A549 (cell line): ENCODE data around the gene RNF213. TPM values are rescaled to one million over a fixed set of nuclear protein-coding genes. Genes with fewer than 3 reads are reported as not detected.

Source experiments
- ATAC-seq, 2 experiments: fragments of 200-7000 bp in 1 of 2; fragments of >200 bp in 1 of 2; cut with Nextera tagmentation in 1 of 2; cut with Tn5 transposase in 1 of 2; 3 replicates each; pipeline versions ENCODE4 v1.8.0 to v1.9.1; 2018 to 2020; ENCODE audit warnings: mild to moderate bottlenecking in 1 of 2, moderate library complexity in 1 of 2
- CTCF ChIA-PET: fragments of 300-600 bp; sonication (Branson Sonifier 250); formaldehyde crosslinking; extraction: SDS; loops from one replicate; lab custom pipeline; 2021; ENCODE audit warnings: antibody characterized with exemption, inconsistent platforms; lab: Yijun Ruan, JAX
- POLR2A ChIA-PET: fragments of 350-600 bp; formaldehyde crosslinking; extraction: SDS; loops from one replicate; lab custom pipeline; 2021; ENCODE audit warnings: antibody characterized with exemption, inconsistent platforms; lab: Yijun Ruan, JAX
- DNase-seq, 2 experiments: peaks; one replicate each; pipeline versions ENCODE4 v3.0.0 to v3.0.0-alpha.2; 2011 to 2016; ENCODE audit warnings: low read depth in 1 of 2, low spot score in 1 of 2
- FAIRE-seq: peaks from 2 replicates; lab custom pipeline; 2011; peaks lifted over from hg19 to GRCh38; lab: Jason Lieb, UNC
- H3K27ac ChIP-seq, 2 experiments: fragments of >200 bp; sonication (Bioruptor Twin); formaldehyde crosslinking; 3 replicates each; pipeline ENCODE4 v1.5.1; 2016 to 2017
- H3K4me1 ChIP-seq: fragments of >200 bp; sonication (Bioruptor Twin); formaldehyde crosslinking; 3 replicates; pipeline ENCODE4 v1.6.1; 2016
- H3K4me2 ChIP-seq: fragments of >200 bp; sonication (Bioruptor Twin); formaldehyde crosslinking; 3 replicates; pipeline ENCODE4 v1.6.1; 2016
- H3K4me3 ChIP-seq: fragments of >200 bp; sonication (Bioruptor Twin); formaldehyde crosslinking; 3 replicates; pipeline ENCODE4 v1.5.1; 2016
- H3K9me3 ChIP-seq: fragments of >200 bp; sonication (Bioruptor Twin); formaldehyde crosslinking; 3 replicates; pipeline ENCODE4 v1.6.1; 2016
- ATOH8 ChIP-seq: fragments of 250-450 bp; sonication (Bioruptor Pico); IDR thresholded peaks from 2 replicates; pipeline ENCODE4 v1.5.0; 2020; ENCODE audit warnings: low read depth, mild to moderate bottlenecking, moderate library complexity
- BHLHE40 ChIP-seq: IDR thresholded peaks from 2 replicates; pipeline ENCODE4 v1.6.1; 2012; ENCODE audit warnings: low read depth, low read length, inconsistent platforms
- CEBPB ChIP-seq, 2 experiments: fragments of >200 bp in 1 of 2; sonication (Bioruptor Twin) in 1 of 2; formaldehyde crosslinking in 1 of 2; IDR thresholded peaks; 2 replicates each; pipeline ENCODE4 v1.6.1; 2012 to 2016
- CHD2 ChIP-seq: fragments of 150-350 bp; IDR thresholded peaks from 2 replicates; pipeline ENCODE4 v1.6.1; 2014; ENCODE audit warnings: low read length; ENCODE audit not compliant: partially characterized antibody
- CHD4 ChIP-seq: fragments of 200-600 bp; sonication (generic); IDR thresholded peaks from 2 replicates; pipeline ENCODE4 v1.6.1; 2016; ENCODE audit warnings: antibody characterized with exemption, mild to moderate bottlenecking, borderline replicate concordance
- E2F6 ChIP-seq: IDR thresholded peaks from 2 replicates; pipeline ENCODE4 v1.6.1; 2012; ENCODE audit warnings: low read depth, borderline replicate concordance
- EHMT2 ChIP-seq: fragments of 200-600 bp; sonication (generic); IDR thresholded peaks from 2 replicates; pipeline ENCODE4 v1.6.1; 2016; ENCODE audit warnings: antibody characterized with exemption, low read depth, mild to moderate bottlenecking, moderate library complexity
- ELK1 ChIP-seq: fragments of 150-350 bp; IDR thresholded peaks from 2 replicates; pipeline ENCODE4 v1.6.1; 2014; ENCODE audit warnings: low read depth, mild to moderate bottlenecking, low read length
- FOSB ChIP-seq: fragments of 250-450 bp; sonication (Bioruptor Pico); IDR thresholded peaks from 2 replicates; pipeline ENCODE4 v1.5.0; 2020; ENCODE audit warnings: mild to moderate bottlenecking, moderate library complexity
- GATA3 ChIP-seq: IDR thresholded peaks from 2 replicates; pipeline ENCODE4 v1.6.1; 2012; ENCODE audit warnings: borderline replicate concordance
- HDAC2 ChIP-seq: fragments of 200-600 bp; sonication (generic); IDR thresholded peaks from 2 replicates; pipeline ENCODE4 v1.6.1; 2016
- HEYL ChIP-seq: fragments of 250-450 bp; sonication (Bioruptor Pico); IDR thresholded peaks from 2 replicates; pipeline ENCODE4 v1.8.0; 2021; ENCODE audit warnings: mild to moderate bottlenecking, moderate library complexity
- HMGXB4 ChIP-seq: fragments of 250-450 bp; sonication (Bioruptor Pico); IDR thresholded peaks from 2 replicates; pipeline ENCODE4 v1.5.0; 2021; ENCODE audit warnings: mild to moderate bottlenecking, moderate library complexity, borderline replicate concordance
- JUN ChIP-seq, 2 experiments: fragments of >200 bp; sonication (Bioruptor Twin); formaldehyde crosslinking; IDR thresholded peaks; 2 replicates in 1 of 2; 3 replicates in 1 of 2; pipeline ENCODE4 v1.6.1; 2016 to 2017
- JUNB ChIP-seq: fragments of >200 bp; sonication (Bioruptor Twin); formaldehyde crosslinking; IDR thresholded peaks from 2 replicates; pipeline ENCODE4 v1.6.1; 2016
- KDM1A ChIP-seq: fragments of 200-600 bp; sonication (generic); IDR thresholded peaks from 2 replicates; pipeline ENCODE4 v1.6.1; 2016; ENCODE audit warnings: low read depth, mild to moderate bottlenecking
- MAX ChIP-seq: IDR thresholded peaks from 2 replicates; pipeline ENCODE4 v1.6.1; 2012
- MAZ ChIP-seq: fragments of 150-350 bp; IDR thresholded peaks from 2 replicates; pipeline ENCODE4 v1.6.1; 2014; ENCODE audit warnings: antibody characterized with exemption, low read depth, low read length, borderline replicate concordance
- MYC ChIP-seq: IDR thresholded peaks from 2 replicates; pipeline ENCODE4 v1.6.1; 2012; ENCODE audit warnings: mild to moderate bottlenecking, inconsistent platforms, low read length, improper control_type of control experiment, borderline replicate concordance
- NFE2L2 ChIP-seq: fragments of 150-350 bp; conservative IDR thresholded peaks from 2 replicates; pipeline ENCODE4 v1.6.1; 2014; ENCODE audit warnings: low read length
- RAD21 ChIP-seq, 2 experiments: fragments of >200 bp in 1 of 2; sonication (Bioruptor Twin) in 1 of 2; formaldehyde crosslinking in 1 of 2; IDR thresholded peaks in 1 of 2; conservative IDR thresholded peaks in 1 of 2; 2 replicates in 1 of 2; 3 replicates in 1 of 2; pipeline ENCODE4 v1.6.1; 2012 to 2018; ENCODE audit warnings: inconsistent platforms in 1 of 2
- RNF2 ChIP-seq: fragments of 200-600 bp; sonication (generic); IDR thresholded peaks from 2 replicates; pipeline ENCODE4 v1.6.1; 2016; ENCODE audit warnings: low read depth, mild to moderate bottlenecking, antibody characterized with exemption, moderate library complexity, borderline replicate concordance
- TP53 ChIP-seq: fragments of 250-450 bp; sonication (Bioruptor Pico); IDR thresholded peaks from 2 replicates; pipeline ENCODE4 v1.5.0; 2021; ENCODE audit warnings: mild to moderate bottlenecking, moderate library complexity
- USF2 ChIP-seq: fragments of 450-650 bp; IDR thresholded peaks from 2 replicates; pipeline ENCODE4 v1.6.1; 2014; ENCODE audit warnings: antibody characterized with exemption
- ZC3H11A ChIP-seq: fragments of 450-650 bp; IDR thresholded peaks from 2 replicates; pipeline ENCODE4 v1.6.1; 2014; ENCODE audit warnings: antibody characterized with exemption, mild to moderate bottlenecking
- ZFP36 ChIP-seq: fragments of 450-650 bp; IDR thresholded peaks from 2 replicates; pipeline ENCODE4 v1.6.1; 2014; ENCODE audit warnings: borderline replicate concordance; ENCODE audit not compliant: partially characterized antibody
- ZSCAN20 ChIP-seq: fragments of 250-450 bp; sonication (Bioruptor Pico); IDR thresholded peaks from 2 replicates; pipeline ENCODE4 v1.8.0; 2022; ENCODE audit warnings: mild to moderate bottlenecking, moderate library complexity
- WGBS: methylation state at CpG from one replicate; pipeline ENCODE4 v1.1.6; 2017; ENCODE audit errors: missing lambda C conversion rate; 5-methylcytosine and 5-hydroxymethylcytosine counted together
- polyA plus RNA-seq, 4 experiments: library from polyadenylated mRNA; depleted of rRNA in 3 of 4; stranded (reverse); fragments of >200 nt; fragmentation: RNase III in 1 of 4; extraction: RNeasy Plus Mini Kit Qiagen cat#74134 plus additional on column Dnase treatment in 1 of 4; gene quantifications; 2 replicates in 3 of 4; 3 replicates in 1 of 4; pipeline ENCODE4 v1.2.3, GENCODE V29; 2011 to 2017

The RNF213 gene
- polyA plus RNA-seq, 2 of the 4 experiments (the other 2 are of a cell fraction): 59.1 to 127 TPM

GRCh38 chr17:80380555-80381002 is 119.9 kb downstream of the RNF213 start:
- WGBS: 89% methylated on average over 21 of the region's 21 CpGs
- ChIA-PET CTCF (no interaction called here), POLR2A (no interaction called here)
- Histone ChIP-seq H3K4me1 (no peaks in the 10 kb centered on the region), H3K9me3 (no peaks in the 10 kb centered on the region), H3K4me3 (no peak overlapping the region), H3K4me2 (no peak overlapping the region), H3K27ac (no peak overlapping the region)
- FAIRE-seq (no peak), DNase-seq (no peak), ATAC-seq (no peak)
- no peak for TF ChIP-seq MAX
- TF ChIP-seq BHLHE40: no peak
- no peak for TF ChIP-seq ZFP36
- no peak for TF ChIP-seq NFE2L2
- TF ChIP-seq EHMT2: no peak
- no peak for TF ChIP-seq KDM1A
- TF ChIP-seq RAD21 (conservative IDR thresholded peaks at IDR 0.05 in 1 of 2, IDR thresholded peaks at IDR 0.05 in 1 of 2): no peak
- TF ChIP-seq MAZ: no peak
- TF ChIP-seq ATOH8 (CRISPR knock-in tag): no peak
- no peak for TF ChIP-seq RNF2
- no peak for TF ChIP-seq FOSB (CRISPR knock-in tag)

- DNase-seq: no peak
- 94% methylated on average over 18 of the region's 18 CpGs for WGBS
- H3K4me1 ChIP-seq: no peaks in the 10 kb centered on the region
These were observed 120.8 kb downstream of the RNF213 start for GRCh38 chr17:80381416-80381923.

GRCh38 chr17:80382446-80382845 is 121.8 kb downstream of the RNF213 start:
- H3K4me3 ChIP-seq: no peak overlapping the region
- no peak overlapping the region for H3K4me2 ChIP-seq
- H3K27ac ChIP-seq: no peak overlapping the region
- FAIRE-seq (no peak), ATAC-seq (no peak), DNase-seq (no peak)
- H3K9me3 ChIP-seq: no peaks in the 10 kb centered on the region
- ChIA-PET POLR2A (no interaction called here), CTCF (interaction anchor here (0.6 to 2.0 kb wide), 3 partner anchors 9 to 166 kb away, joined by 3 to 5 read pairs (median 5); no protein-coding TSS in a partner anchor)
- 98% methylated on average over 3 of the region's 3 CpGs for WGBS
- H3K4me1 ChIP-seq: no peaks in the 10 kb centered on the region
- TF ChIP-seq CEBPB (IDR thresholded peaks at IDR 0.05): no peak
- no peak for TF ChIP-seq CHD4
- no peak for TF ChIP-seq FOSB (CRISPR knock-in tag)
- TF ChIP-seq ZC3H11A: no peak
- TF ChIP-seq ZSCAN20: no peak
- TF ChIP-seq EHMT2: no peak
- TF ChIP-seq TP53: no peak
- TF ChIP-seq RAD21 (conservative IDR thresholded peaks at IDR 0.05 in 1 of 2, IDR thresholded peaks at IDR 0.05 in 1 of 2): no peak
- TF ChIP-seq E2F6: no peak
- TF ChIP-seq HMGXB4: no peak
- no peak for TF ChIP-seq CHD2
- no peak for TF ChIP-seq MAZ
- TF ChIP-seq HDAC2: no peak
- no peak for TF ChIP-seq MYC
- TF ChIP-seq JUNB: no peak

More at GRCh38 chr17:80381416-80381923, 120.8 kb downstream of the RNF213 start:
- Histone ChIP-seq H3K4me3 (no peak overlapping the region), H3K9me3 (no peaks in the 10 kb centered on the region), H3K4me2 (no peak overlapping the region)
- ChIA-PET CTCF (interaction anchor here (1.1 to 2.0 kb wide), 3 partner anchors 8 to 280 kb away, joined by 3 to 5 read pairs (median 5); partner anchors contain the start of gene GAA), POLR2A (no interaction called here)
- ATAC-seq: no peak
- no peak for FAIRE-seq
- no peak for TF ChIP-seq ELK1
- no peak for TF ChIP-seq ZC3H11A
- TF ChIP-seq FOSB (CRISPR knock-in tag): no peak
- TF ChIP-seq USF2: no peak
- TF ChIP-seq HEYL (CRISPR knock-in tag): no peak
- TF ChIP-seq JUN (IDR thresholded peaks at IDR 0.05): no peak
- no peak for TF ChIP-seq TP53
- TF ChIP-seq GATA3: no peak
- TF ChIP-seq, all 56 proteins: peak for 0
- no peak overlapping the region for H3K27ac ChIP-seq
